ENCODE measurements around the gene NMT1. TPM values are rescaled to one million over a fixed set of nuclear protein-coding genes. Genes with fewer than 3 reads are reported as not detected.

Gene NMT1
- total RNA-seq, 1 donor from 2014 or later = 125 TPM

DNA sequence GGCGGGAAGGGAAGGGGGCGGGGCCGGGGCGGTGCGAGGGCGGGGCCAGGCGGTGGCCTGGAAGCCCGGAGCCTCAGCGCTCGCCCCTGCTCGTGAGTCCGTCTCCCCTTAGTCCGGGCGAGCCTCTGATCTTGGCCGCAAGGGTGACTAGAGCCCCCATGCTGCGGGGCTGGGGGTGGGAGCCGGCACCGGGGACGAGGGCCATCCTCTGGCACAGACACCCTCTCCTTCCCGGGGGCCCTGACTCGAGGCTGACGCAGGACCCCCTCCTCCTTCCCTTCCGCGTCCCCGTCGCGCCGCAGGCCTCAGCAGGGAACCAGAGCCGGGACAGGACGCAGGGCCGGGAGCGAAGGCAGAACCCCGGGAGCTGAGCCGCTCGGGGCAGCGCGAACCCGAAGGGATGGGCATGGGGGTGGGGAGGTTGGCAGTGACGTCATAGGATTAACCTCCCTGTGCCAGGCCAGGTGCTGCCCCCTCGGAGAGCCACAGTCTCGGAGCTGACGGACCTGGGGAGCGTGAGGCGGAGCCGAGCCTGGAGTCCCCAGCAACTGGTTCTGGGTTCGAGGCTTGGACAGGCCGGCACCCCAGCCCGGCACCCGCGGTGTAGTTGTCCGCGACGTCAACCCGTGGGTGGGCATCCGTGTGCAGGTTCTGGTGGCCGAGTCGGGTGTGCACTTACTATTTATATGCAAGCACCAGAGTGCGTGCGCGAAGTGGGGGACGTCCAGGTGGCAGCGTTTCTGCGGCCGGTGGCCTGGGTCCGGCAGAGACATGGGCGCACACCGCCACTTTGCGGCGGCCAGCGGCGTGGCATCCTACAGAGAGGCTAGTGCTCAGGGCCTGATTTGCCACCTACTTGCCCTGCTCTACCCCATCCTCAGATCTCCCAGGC, 71.7 kb downstream of the NMT1 start:
- intact Hi-C loops (cut with micrococcal nuclease) = loop anchor here (2.0 to 10.0 kb wide), 4 partner anchors 72 to 358 kb away; partner anchors contain the start of genes C1QL1, KIF18B and NMT1

DNA sequence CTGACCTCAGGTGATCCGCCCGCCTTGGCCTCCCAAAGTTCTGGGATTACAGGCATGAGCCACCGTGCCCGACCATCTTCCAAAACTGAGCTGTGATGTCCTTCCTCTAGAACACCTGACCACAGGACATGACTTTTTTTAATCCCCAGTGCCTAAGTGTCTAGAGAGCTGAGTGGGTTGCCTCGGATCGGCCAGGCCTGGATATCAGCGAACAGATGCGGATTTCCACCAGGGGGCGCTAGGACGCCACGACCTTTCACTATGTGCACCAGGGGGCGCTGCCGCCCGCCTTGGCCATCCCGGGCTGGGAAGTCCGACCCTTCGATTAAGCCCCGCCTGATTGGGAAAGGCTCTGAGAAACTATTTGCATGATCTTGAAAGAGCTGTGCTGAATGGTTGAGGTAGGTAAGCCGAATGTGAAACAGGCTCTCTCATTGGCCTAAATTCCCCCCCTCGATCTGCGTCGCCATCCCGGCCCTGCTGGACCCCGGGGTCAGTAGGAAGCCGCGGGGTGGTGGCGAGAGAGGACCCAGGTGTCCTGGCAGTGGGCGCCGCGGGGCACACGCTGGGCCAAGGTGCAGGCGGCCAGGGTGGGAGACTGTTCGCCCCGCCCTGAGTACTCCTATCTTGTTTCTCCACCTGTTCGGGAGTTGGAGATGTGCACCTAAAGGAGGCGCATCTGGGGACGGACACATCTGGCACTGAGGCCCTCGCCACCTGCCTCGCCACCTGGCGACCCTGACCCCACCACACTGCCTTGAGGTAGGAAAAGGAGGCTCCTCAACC, 74.3 kb downstream of the NMT1 start, which contains the start of gene ACBD4:
Gene ACBD4 (plus strand): TSS at position 496 of the 786 bp plus-strand sequence. CDS start 458 bp downstream, outside the sequence.
- intact Hi-C loops (cut with micrococcal nuclease) = loop anchor here (1.0 to 10.0 kb wide), 4 partner anchors 13 to 191 kb away; partner anchors contain the start of genes HEXIM1, HEXIM2 and KIF18B

DNA sequence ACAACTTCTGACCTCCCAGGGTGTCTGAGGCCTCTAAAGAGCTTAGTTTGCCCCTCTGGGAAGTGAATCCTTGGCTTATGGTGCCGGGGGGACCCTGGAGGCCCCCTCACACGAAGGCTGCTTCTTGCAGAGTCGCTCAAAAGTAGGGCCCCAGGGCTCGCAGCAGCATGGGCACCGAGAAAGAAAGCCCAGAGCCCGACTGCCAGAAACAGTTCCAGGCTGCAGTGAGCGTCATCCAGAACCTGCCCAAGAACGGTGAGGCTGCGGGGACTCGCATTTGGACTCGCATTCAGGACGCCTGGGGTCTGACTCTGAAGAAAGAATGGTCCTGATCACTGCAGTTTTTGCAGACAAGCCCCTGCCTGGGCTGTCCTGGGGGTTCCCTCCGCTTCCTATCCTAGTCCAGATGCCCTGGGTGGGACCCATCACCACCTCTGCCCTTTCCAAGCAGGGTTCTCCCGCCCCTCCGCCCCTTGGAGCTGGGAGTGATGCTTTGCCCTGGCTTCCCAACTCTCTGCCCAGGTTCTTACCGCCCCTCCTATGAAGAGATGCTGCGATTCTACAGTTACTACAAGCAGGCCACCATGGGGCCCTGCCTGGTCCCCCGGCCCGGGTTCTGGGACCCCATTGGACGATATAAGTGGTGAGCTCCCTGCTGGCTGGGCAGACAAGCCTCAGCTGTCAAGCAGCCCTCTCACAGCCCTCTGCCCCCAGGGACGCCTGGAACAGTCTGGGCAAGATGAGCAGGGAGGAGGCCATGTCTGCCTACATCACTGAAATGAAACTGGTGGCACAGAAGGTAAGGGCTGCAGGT, 75.1 kb downstream of the NMT1 start:
- intact Hi-C loops (cut with micrococcal nuclease) = loop anchor here (1.0 to 10.0 kb wide), 4 partner anchors 12 to 191 kb away; partner anchors contain the start of genes HEXIM1, HEXIM2 and KIF18B

DNA sequence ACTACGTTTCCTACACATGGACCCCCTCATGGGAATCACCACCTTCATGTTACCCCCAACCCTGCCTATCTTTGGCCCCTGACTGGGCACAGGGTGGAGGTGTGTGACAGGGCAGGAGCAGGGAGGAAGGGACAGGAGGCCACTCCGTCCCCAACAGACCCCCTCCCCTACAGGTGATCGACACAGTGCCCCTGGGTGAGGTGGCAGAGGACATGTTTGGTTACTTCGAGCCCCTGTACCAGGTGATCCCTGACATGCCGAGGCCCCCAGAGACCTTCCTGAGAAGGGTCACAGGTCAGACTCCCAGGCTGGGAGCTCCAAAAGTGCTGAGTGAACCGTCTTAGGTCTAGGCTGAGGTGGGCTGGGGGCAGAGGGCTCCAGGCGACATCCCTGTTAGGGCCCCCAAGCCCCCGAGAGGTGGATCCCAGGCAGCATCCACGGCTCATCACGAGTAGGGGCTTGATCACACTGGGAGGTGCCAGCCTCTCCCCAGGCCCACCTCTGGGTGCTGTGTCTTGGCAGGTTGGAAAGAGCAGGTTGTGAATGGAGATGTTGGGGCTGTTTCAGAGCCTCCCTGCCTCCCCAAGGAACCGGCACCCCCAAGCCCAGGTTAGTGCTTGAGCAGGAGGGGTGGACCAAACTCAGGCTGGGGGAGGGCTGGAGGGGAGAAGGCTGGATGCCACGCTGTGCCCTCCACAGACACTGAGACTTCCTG, 75.9 kb downstream of the NMT1 start:
- intact Hi-C loops (cut with micrococcal nuclease) = loop anchor here (10.0 kb wide), 1 partner anchor 192 kb away; the partner anchor contains the start of gene KIF18B

DNA sequence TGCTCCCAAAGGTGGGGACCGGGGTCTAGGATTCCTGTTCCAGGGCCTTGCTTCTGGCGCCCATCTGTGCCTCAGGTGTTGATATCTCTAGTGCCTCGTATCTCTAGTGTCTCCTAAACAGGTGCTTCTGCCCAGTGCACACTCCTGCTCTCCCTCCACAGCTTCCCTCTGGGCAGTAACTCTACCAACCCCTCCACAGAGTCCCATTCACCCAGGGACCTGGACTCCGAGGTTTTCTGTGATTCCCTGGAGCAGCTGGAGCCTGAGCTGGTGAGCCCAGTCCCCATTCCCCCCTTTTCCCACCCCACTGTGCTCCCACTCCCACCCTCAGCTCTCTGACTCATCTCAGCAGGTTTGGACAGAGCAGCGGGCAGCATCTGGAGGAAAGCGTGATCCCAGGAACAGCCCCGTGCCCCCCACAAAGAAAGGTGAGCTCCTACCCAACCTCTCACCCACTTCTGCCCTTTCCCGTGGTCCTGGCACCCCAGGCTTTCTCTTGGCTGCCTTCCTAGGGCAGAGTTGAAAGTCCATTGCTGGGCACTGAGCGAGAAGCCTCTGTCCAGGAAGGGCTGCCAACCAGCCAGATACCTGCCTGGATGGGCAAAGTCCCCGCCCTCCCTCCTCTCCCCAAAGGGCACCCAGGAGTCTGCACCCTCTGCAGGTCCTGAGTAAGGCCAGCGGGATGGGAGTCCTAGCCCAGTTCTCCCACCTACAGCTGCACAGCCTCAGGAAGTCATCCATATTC, 76.6 kb downstream of the NMT1 start:
- intact Hi-C loops (cut with micrococcal nuclease) = loop anchor here (10.0 kb wide), 1 partner anchor 193 kb away; the partner anchor contains the start of gene KIF18B

DNA sequence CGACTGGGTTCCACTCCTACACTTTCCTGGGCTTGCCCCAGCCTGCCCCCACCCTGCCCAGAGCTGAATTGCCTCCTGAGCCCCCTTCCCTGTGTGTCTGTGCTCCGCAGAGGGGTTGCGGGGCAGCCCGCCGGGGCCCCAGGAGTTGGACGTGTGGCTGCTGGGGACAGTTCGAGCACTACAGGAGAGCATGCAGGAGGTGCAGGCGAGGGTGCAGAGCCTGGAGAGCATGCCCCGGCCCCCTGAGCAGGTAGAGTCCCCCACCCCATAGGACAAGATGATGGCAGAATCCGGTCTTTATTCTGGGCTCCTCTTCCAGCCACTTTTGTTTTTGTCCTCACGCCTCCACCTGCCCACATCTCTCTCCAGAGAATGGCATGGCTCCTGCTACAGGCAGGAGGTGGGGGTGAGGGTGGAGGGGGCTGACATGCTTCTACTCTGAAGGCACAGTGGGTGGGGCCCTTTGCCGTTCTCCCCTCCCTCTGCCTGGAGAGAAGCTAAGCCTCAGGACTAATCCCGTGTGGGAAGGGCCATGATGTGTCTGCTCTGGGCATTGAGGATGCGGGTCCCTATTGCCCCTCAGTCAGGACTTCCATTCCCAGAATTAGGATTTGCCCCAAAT, 77.9 kb downstream of the NMT1 start:
- intact Hi-C loops (cut with micrococcal nuclease) = loop anchor here (10.0 kb wide), 1 partner anchor 194 kb away; the partner anchor contains the start of gene KIF18B

DNA sequence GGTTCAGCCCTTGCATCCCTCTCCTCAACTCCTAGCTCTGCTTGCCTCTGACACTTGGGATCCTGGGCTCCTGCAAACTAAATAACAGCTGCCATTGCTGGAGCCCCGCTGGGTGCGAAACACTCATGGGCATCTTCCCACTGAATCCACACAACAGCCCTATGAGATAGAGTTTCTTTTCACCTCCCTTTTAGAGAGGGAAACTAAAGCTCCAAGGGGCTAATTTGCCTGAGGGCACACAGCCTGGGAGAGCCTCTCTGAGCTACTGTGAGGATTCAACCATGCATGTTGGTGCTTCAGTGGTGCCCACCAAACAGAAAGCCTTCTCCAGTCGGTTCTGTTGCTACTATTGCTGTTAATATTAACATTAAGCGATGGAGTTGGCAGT, 78.4 kb downstream of the NMT1 start:
- intact Hi-C loops (cut with micrococcal nuclease) = loop anchor here (10.0 kb wide), 1 partner anchor 195 kb away; the partner anchor contains the start of gene KIF18B

DNA sequence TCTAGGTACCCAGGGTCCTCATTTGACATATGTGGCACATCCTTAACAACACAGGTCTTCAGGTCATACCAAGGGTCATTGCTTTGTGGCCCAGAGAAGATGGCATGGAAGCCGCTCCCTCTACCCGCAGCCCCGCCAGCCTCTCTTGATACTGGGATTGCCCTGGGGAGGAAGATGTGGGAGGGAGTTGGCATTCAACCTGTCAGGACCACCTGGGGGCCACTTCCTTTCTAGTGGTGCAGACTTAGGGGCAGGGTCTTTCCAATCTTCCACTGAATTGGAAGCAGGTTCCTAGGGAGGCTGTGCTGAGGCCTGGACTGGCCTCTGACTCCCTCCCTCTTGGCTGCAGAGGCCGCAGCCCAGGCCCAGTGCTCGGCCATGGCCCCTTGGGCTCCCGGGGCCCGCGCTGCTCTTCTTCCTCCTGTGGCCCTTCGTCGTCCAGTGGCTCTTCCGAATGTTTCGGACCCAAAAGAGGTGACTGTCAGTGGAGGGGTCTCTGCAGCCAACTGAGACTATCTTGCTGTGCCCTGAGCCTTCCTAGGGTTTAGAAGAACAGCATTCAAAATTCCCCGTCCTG, 82.1 kb downstream of the NMT1 start:
- intact Hi-C loops (cut with micrococcal nuclease) = no loop called here

DNA sequence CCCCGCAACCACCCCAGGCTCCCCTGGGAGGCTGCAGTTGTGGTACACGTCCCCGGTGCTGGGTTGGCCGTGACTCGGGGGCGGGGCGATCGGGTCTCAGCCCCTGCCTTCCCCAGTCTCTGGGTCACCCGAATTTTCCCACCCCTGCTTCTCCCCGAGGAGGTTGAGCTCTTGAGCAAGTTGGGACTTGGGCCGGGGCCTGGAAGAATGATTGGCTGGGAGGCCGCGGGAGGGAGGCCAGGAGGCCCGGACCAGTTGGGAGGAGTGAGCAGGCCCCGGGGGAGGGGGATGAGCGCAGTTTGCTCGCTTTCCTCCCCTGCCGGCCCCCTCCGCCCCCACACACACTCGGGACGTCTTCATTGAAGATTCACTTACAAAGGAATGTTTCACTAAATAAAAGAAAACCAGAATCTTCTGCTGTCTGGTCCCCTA, 82.7 kb downstream of the NMT1 start:
- intact Hi-C loops (cut with micrococcal nuclease) = no loop called here

DNA sequence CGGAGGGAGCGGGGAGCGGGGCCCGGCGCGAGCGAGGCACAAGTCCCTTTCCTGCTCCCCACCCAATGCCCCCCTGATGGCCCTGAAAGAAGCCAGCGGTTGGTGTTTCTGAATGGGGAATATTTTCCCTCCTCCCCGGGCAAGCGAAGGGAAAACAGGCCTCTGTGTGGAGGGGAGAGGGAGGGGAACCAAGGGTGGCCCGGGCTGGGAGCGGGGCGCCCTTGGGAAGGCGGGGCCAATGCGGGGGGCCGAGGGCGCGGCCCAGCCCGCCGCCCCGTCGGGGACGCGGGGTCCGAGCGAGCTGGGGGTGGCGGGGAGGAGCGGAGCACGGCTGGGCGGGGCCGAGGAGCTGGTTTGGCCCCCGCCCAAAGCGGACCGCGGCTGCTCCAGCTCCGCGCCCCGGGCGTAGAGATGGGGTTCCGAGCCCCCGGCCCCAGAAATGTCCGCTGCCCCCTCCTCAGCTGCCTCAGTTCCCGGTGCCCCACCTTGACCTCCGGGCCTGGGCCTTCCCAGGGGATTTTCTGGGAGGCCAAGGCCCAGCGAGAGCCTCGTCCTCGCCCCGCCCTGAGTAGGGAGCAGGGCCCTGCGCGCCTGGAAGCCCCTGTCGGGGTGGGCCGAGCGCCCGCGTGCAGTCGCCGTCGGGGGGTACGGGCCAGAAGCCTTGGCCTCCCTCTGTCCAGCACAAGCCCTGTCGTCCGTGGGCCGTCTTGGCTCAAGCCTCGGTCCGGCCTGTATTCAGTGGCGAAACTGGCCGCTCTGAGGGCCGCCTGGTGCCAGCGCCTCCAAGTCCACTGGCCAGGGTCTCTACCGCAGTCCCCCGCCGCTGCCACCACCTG, 83.3 kb downstream of the NMT1 start:
- intact Hi-C loops (cut with micrococcal nuclease) = loop anchor here (5.0 kb wide), 1 partner anchor 103 kb away; no protein-coding TSS in a partner anchor

DNA sequence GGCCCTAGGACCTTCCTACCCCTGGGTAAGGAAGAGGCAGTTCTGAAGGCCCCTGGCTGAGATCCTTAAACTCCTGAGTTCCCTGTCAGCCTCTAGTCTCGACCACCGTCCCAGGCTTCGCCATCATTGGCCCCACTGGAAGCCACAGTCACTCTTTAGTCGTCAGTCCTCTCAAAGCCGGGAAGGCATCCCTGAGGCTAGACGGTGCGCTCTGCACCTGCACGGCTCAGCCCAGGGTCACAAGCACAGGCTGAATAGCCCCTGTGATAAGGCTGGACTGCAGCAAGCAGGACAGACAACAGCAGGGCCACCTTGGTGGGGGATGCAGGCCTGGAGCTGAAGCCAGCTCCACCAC, 83.9 kb downstream of the NMT1 start:
- intact Hi-C loops (cut with micrococcal nuclease) = loop anchor here (5.0 kb wide), 1 partner anchor 102 kb away; no protein-coding TSS in a partner anchor

DNA sequence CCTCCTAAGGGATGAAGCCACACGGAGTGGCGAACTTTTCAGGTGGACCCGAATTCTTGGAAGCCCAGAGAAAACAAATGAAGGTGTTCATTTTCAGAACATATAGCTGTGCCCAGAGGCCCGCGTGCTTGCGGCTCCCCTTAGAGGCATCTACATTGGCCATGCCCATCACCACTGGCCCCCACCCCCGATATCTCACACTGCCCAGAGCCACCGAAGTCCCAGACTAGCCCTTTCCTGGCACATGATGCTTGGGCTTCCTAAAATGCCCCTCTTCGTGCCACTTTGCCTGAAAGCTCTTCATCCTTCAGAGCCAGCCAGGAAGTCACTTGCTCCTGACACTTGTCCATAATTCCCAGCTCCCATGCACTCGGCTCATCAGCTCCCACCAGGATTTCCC, 85.0 kb downstream of the NMT1 start:
- intact Hi-C loops (cut with micrococcal nuclease) = loop anchor here (5.0 kb wide), 1 partner anchor 101 kb away; no protein-coding TSS in a partner anchor

DNA sequence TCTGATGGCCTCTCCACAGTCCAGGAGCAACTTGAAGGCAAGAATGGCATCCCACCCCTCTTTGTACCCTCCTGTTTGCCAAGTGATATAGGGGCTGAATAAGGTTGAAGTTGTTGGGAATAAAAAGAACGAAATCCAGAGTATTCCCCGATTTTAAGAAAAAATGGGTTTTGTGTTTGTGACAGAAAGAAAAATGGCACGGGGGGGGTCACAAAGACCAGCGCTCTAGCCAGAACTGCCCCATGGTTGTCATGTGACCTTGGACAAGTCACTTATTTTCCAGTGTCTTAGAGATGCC, 85.4 kb downstream of the NMT1 start:
- intact Hi-C loops (cut with micrococcal nuclease) = loop anchor here (5.0 kb wide), 1 partner anchor 101 kb away; no protein-coding TSS in a partner anchor

DNA sequence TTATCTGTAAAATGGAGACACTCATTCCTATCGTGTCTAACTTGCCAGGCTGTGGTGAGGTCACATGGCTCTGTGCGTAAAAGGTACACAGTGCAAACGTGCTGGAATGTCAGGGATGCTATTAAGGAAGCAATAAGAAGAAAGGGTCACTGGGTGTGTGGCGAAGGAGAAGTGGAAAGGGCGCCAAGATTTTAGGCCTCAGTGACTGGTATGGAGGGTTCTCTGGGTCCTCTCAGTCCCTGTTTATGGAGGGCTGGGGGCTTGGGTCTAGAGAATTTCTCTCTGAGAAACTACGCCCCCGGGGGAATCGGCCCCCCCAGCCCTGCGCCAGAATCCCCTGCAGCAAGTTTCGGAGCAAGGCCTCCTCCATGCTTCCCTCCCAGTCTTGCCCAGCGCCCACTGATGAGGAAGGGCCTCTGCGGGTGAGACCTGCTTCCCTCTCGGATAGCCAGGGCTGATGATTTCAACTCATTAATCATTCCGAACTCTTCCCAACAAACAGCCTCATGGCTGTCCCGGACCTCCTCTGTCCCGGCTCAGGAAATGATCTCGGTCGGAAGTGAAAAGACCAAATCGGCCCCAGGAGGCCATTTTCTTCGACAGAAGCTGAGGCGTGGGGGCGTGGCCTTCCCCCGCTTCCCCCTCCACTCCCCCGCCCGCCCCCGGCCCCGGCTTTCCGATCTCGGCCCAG, 85.9 kb downstream of the NMT1 start:
- intact Hi-C loops (cut with micrococcal nuclease) = loop anchor here (5.0 kb wide), 1 partner anchor 100 kb away; no protein-coding TSS in a partner anchor

DNA sequence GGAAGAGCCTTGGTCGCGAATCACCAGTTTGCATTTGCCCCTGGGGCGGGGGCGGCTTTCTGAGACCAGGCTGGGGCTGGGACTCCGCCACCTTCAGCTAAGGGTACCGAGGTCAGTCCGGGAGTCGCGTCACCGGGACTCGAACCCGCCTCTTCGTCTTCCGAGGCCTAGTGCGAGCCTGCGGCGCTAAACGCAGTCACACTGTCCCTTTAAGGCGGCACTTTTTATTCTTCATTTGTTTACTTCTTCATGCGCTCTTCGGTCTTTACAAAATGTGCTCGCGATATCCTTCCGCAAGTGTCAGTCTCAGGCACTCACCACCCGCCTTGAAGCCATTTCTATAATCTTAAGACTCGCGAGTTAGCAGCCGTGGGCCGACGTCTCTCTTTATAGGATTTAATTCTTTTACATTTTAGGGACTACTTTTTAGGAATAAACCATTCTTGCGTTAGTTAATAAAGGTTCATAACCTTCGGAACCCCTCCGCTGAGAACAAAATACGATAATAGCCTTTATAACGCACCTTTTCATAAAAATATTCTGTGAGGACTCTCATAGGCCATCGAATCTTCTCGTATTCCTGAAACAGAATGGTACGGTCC, 86.6 kb downstream of the NMT1 start:
- intact Hi-C loops (cut with micrococcal nuclease) = loop anchor here (1.0 to 5.0 kb wide), 7 partner anchors 12 to 170 kb away; partner anchors contain the start of genes ACBD4, HEXIM2, MAP3K14 and NMT1

Data from T-helper 2 cell treated with Interferon-gamma antibody and Interleukin-4, amounts not matched to agents 100 ng/mL and 5 ng/mL, for 36 hours (primary cell).